Renal cortical epithelial cell (primary cell): ENCODE data around the gene ICA1. TPM values are rescaled to one million over a fixed set of nuclear protein-coding genes. Genes with fewer than 3 reads are reported as not detected.
"Not testable (repeated sequence)": the region's sequence is repeated elsewhere in the genome, so short reads cannot be mapped to it uniquely, and the experiment has no call there.

Experiments
- DNase-seq: peaks from one replicate; pipeline ENCODE4 v3.0.0-alpha.2; 2011; ENCODE audit warnings: low read depth
- total RNA-seq: library from RNA; depleted of rRNA; stranded (reverse); fragments of >200 nt; gene quantifications from 2 replicates; pipeline ENCODE4 v1.2.3, GENCODE V29; 2014

Gene ICA1
- total RNA-seq, 1 donor from 2014 or later: 13.7 TPM

DNA sequence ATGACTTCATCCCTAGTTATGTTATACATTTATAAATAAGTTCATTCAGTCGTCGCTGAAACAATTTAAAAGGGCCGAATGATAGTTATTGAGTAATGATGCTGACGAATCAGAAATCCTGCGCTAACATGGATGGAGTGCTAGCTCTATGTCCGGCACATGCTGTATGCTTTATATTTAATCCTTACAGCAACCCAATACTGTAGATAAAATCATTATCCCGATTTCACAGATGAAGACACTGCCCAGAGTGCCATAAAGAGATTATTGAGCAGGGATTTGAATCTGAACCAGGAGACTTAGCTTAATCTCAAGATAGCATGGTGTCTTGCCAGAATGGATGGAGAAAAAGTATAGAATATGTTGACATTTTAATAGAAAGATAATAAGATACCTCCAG is 1.1 kb upstream of the ICA1 start:
- no peak for DNase-seq

DNA sequence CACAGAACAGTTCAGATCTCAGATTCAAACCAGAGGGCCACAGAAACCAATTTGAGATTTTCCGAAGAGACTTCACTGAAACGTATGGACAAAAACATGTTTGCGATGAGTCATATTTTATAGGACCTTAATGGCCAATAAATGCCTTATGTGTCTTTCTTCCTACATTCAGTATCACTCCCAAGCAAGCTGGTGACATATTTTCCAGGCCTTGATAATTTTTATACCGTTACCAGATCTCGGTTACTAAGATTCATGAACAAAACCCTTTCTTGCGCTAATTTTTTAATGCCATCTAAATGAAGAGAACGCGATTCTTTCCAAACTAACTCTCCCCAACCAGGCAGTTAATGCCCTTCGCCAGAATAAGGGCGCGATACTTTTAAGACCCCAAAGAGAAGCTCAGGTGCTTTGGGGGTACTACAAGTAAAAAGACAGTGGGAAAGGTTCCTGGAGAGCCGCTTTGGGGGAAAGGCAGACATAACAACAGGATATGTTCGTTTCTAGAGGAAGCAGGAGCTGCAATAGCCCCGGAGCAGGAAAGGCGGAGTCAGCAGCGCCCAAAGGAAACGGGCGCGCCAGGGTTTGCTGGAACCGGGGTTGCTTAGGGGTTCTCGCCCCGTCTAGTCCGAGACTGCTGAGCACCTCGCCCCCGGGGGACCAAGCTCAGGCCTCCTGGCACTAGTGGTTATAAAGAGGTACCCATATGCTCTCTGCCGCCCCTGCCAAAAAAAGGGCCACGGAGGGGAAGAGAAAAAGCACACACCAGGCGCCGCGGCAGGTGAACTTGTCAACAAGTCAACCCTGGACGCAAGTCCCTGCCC is 884 bp downstream of the ICA1 start:
- peak; percentile 33 for DNase-seq

DNA sequence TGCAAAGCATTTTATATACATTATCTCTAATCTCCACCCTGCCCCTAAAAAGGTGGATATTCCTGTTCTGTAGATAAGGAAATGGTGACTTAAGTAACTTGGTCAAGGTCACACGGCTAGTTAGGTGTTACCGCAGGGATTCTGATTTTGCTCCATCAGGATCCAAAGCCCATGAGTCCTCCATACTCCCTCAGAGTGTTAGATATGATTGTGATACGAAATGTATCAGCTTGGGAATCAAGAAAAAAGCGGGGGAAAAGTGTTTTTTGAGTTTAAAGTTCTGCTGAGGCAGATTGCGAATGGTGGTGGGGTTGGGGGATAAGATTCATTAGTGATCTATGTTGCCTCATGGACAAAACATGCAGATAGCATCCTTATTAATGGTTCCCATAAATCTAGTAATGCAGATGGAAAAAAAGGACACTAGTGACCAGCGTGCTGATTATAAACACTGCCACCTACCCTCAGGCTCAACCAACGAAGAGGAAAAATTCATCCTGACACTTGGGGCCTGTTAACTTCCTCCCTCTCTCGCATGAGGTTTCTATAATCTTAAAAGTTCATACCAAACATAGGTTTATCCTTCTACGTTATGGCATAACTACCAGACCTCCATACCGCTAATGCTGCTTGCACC is 2.3 kb downstream of the ICA1 start:
- no peak for DNase-seq

DNA sequence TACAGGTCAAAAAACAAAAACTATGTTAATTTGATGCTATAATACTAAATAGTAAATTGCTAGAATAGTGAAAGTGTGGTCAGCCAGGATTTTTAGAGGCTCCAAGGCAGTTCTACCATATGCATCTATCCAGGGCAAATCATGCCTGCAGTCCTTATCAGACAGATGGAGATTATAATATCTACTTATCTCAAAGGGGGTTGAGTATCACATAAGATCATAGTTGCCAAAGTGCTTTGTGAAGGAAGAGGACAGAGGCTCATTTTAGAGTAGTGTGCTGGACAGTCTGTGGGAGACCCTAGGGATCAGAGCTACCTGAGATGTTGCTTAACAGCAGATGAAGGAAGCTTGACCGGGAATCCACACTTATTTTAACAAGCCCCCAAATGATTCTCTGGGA is 3.2 kb downstream of the ICA1 start:
- DNase-seq: no peak

DNA sequence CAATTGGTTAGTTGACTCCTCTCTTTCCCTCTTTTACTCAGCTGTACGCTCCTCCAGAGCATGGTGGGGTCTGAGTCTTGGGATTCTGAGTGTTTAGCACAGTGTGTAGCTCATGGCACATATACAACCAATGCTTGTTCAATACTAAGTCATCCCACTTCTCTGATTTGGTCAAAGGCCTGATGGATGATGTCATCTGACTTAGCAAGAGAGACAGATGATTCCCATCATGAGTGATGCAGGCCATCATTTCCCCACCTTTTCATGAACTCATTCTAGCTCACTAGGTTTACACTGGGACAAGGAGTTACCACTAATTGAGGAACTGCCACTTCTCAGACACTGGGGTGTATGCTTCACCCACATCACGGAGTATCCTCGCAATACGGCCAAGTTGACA is 3.8 kb downstream of the ICA1 start:
- DNase-seq: no peak

DNA sequence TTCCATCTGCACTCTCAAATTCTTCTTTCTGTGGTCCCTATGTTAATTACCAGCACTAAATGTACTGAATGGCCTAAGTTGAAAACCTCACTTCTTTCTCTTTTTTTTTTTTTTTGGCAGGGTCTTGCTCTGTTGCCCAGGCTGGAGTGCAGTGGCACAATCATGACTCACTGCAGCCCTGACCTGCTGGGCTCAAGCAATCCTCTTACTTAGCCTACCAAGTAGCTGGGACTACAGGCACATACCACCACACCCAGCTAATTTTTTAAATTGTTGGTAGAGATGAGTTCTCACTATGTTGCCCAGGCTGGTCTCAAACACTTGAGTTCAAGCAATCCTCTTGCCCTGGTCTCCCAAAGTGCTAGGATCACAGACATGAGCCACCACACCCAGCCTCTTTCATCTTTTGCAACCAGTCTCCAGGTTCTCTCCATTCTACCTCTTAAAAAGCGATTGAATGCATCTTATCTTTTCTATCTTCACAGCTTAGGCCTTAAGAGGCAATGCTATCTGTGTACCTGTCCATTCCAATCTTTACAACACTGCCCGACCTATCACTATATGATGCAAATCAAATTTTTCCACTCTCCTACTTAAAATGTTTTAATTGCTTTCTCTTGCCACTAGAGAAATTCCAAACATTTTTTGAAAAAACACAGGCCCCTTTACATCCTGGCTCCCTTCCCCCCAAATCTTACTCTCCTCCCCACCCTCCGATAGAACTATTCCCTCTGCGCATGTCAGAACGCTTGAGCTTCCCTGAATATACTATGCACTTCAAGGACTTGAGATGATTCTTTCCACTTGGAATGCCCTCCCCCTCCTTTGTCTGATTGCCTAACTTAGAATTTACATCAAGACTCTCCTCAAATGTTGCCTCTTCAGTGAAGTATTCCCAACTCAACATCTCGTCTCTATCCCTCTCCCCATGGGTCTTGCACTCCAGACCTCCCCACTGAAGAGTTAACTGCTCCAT is 6.0 kb downstream of the ICA1 start:
- DNase-seq: no peak

DNA sequence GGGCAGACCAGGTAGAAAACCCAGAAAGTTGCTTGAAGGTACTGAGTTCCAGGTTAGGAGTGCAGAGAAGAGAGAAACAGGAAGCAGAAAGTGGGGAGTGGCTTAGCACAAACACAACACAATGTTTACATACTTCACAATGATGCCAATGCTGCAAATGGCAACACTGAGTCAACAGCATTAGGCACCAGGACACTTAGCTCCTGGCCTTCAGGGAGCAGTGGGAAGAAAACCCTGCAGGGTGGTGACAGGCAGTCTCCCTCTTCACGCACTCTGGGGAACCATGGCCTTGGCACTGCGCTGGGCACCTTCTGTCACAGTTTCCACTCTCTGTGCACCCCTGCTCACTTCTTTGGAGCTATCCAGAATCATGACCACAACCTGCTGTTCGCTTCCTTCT is 7.3 kb downstream of the ICA1 start:
- no peak for DNase-seq

DNA sequence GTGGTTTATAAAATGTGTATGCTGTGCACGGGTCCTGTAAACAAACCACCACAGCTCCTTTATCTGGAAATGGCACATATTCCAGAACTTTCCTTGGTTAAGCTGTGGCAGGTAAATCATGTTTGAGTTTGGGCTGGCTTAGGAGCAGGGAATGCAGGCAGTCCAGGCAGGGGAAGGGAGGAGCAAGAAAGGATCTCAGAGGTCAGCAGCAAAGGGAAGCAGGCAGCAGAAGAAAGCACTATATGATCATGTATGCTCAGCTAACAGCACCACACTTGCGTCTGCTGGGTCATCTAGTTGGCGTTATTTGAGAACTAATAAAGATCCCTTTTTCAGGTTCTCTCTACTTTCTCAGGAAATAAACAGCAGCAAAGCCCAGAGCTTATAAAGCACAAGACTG is 7.8 kb downstream of the ICA1 start:
- no peak for DNase-seq

DNA sequence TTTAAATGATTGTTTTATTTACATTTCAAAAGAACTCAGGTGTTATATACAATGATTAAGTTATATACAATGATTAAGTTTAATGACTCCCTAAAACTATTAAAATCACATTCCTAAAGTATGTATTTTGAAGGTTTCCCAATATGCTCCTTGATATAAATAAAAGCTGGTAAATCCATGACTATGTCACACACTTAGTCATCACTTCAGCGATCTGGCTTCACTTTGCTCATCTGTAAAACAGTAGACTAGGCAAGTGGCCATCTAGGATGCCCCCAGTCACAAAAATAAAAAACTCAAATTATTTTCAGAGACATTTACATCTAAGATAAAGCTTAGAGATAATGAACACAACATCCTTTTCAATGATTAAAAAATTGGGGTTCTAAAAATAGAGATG is 10.8 kb downstream of the ICA1 start:
- DNase-seq: no peak

DNA sequence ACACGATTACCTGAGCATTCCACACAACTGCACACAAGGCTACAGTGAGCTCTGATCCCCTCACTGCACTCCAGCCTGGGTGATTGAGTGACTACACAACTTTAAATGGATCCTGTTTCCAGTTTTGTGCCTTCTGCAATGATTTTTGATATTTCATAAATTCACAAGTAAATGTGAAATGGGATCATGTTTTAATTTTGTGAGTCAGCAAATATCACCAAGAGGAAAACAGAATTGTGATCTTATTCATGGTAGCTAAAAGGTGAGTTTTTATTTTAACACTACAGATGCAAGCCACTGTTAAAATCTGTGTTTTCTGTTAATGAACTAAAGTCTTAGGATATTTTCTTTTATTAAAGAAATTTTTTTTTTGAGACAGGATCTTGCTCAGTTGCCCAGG is 11.4 kb downstream of the ICA1 start:
- no peak for DNase-seq

DNA sequence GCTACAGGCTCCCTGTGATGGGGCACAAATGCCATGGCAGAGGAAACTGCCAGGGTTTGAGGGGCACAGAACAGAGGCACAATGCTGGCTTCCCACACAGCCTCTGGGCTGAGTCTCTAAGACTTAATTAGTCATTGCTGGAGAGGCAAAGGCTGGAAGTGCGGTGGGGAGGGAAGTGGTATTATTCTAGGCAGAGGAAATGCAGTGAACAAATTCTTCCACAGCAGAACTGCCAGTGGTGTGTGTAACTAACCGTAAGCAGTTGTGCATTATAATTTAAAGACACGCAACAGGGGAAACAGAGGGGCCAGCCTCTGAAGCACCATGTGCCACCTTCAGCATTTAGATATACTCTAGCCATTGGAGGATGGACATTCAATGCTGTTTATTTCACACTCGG is 12.8 kb downstream of the ICA1 start:
- DNase-seq: no peak

DNA sequence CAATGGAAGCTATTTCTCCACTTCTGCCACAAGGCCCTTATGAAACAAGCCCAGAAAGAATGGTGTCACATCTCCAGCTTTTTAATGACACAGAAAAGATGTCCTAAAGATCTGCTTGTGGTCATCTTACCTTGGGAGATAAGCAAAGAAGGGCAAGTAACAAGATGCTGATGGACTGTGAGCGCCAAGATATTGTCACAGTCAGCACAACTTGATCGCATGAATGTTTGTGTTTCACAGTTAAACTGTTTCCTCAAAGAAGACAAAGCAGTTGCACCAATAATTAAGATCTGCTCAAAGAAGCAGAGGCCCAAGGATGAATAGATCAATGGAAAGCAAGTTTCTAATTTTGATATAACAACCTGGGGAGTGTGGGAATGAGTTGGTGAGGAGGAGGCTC is 15.9 kb downstream of the ICA1 start:
- no peak for DNase-seq

DNA sequence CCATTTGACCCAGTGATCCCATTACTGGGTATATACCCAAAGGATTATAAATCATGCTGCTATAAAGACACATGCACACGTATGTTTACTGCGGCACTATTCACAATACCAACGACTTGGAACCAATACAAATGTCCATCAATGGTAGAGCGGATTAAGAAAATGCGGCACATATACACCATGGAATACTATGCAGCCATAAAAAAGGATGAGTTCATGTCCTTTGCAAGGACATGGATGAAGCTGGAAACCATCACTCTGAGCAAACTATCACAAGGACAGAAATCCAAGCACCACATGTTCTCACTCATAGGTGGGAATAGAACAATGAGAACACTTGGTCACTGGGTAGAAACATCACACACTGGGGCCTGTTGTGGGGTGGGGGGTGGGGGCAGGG is 16.9 kb downstream of the ICA1 start:
- DNase-seq: not testable (repeated sequence)

DNA sequence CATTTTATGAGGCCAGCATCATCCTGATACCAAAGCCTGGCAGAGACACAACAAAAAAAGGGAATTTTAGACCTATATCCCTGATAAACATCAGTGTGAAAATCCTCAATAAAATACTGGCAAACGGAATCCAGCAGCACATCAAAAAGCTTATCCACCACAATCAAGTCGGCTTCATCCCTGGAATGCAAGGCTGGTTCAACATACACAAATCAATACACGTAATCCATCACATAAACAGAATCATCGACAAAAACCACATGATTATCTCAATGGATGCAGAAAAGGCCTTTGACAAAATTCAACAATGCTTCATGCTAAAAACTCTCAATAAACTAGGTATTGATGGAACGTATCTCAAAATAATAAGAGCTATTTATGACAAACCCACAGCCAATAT is 18.9 kb downstream of the ICA1 start:
- not testable (repeated sequence) for DNase-seq

DNA sequence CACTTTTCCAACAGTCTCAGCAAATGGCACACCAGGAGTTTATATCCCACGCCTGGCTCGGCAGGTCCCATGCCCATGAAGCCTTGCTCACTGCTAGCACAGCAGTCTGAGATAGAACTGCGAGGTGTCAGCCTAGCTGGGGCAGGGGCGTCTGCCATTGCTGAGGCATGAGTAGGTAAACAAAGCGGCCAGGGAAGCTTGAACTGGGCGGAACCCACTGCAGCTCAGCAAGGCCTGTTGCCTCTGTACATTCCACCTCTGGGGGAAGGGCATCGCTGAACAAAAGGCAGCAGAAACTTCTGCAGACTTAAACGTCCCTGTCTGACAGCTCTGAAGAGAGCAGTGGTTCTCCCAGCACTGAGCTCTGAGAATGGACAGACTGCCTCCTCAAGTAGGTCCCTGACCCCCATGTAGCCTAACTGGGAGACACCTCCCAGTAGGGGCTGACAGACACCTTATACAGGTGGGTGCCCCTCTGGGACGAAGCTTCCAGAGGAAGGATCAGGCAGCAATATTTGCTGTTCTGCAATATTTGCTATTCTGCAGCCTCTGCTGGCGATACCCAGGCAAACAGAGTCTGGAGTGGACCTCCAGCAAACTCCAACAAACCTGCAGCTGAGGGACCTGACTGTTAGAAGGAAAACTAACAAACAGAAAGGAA is 22.1 kb downstream of the ICA1 start:
- not testable (repeated sequence) for DNase-seq

DNA sequence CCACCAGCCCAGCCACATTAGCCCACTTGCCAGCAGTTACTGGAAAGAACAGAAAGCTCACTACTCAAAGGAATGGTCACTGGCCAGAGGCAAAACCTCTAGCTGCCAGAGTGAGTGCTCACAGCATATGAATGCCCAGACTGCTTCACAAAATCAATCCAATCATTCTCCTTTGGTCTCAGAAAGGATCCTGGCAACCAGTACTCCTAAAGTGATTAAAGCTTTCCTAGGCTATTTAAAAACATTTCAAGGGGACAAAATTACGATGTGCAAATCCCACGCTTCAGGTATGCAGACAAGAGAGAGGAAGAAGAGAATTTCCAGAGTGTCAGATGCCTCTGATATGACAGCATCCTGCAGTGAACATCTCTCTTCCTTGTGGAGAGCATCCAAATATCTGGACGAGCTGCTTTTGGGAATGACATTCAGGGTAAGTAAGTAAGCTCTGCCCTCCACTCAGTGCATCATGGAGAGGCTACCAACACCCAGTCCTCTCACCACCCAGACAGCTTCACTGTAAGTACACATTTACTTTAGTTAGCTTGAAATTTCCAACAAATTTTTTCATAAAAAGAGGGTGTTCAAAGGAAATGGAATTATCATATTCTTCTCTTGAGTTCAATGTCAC is 25.1 kb downstream of the ICA1 start:
- DNase-seq: no peak

DNA sequence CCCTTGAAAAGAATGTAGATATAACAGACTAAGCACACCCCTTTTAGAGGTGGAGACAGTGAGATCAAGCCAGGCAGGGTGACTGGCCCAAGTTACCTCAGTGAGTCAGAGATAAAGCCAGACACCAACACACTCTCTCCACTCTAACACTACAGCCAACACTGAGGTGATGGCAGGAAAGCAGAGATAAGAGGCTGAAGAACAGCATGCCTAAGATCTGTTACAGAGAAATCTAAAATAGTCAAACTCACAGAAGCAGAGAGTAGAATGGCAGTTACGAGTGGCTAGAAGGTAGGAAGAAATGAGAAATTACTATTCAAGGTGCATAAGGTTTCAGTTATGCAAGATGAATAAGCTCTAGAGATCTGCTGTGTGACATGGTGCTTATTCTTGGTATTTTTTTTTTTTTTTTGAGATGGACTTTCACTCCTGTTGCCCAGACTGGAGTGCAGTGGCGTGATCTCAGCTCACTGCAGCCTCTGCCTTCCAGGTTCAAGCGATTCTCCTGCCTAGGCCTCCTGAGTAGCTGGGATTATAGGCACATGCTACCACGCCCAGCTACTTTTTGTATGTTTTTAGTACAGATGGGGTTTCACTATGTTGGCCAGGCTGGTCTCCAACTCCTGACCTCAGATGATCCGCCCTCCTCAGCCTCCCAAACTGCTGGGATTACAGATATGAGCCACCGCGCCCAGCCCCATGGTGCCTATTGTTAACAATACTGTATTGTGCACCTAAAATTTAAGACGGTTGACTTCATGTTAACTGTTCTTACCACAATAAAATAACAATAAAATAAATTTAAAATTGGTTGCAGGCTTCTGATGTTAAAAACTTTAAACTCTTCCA is 28.7 kb downstream of the ICA1 start:
- DNase-seq: no peak

DNA sequence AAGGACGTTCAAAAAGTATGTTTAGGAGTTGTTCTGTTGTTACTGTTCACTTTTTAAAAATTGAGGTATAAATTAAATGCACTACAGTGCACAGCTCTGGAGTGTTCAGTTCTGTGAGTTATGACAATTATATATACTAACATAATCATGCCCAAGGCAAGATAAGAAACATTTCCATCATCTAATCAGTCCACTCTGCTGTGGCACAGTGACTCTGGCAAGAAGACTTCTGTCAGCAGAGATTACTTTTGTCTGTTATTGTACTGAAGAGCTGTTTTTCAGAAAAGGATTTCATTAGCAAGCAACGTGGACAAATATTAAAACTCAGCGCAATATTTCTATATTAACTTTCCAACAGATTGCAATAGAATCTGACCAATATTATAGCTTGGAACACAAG is 32.0 kb downstream of the ICA1 start:
- no peak for DNase-seq

DNA sequence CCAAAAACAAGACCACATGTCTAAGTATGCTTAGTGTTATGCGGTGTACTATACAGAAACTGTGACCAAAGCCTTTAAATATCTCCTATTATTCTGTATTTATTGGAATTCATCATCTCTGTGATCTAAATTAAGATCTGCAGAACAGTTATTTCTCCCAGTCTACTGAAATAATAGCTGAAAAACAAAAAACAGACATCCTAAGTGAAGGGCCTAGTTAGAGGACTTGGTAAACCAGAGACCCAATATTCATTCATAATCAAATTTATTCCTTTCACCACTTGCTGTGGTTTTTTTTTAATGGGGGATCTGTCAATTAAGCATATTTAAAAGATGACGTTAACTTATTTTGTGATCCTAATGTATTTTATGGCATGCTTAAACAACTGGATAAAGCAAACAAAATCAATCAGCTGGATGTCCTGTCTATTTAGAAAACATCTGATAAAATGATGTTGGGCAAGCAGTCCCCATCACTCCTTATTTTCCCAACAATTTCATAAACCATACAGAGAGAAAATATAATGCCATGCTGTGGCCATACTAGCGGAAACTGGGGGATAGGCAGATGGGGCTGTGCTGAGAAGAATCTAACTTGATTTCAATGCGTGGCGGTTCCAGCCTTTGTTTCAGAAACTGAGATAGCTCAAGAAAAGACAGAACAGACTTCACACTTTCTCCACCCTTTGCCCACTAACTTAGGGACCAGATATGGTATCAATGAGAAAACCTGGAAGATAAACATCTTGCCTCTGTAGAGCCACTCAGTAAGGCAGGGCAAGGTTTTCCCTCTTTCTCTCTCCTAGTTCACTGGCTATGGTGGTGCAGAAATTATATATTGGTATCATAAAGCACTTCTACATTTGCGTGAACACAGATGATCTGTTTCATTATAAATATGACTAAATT is 32.9 kb downstream of the ICA1 start:
- DNase-seq: no peak
